Fibroblast of peridontal ligament (primary cell): ENCODE measurements around the gene MRPS34.

ENCODE experiments used
- DNase-seq: peaks from one replicate; pipeline ENCODE4 v3.0.0-alpha.2; 2010; ENCODE audit errors: extremely low read depth

MRPS34 gene

DNA sequence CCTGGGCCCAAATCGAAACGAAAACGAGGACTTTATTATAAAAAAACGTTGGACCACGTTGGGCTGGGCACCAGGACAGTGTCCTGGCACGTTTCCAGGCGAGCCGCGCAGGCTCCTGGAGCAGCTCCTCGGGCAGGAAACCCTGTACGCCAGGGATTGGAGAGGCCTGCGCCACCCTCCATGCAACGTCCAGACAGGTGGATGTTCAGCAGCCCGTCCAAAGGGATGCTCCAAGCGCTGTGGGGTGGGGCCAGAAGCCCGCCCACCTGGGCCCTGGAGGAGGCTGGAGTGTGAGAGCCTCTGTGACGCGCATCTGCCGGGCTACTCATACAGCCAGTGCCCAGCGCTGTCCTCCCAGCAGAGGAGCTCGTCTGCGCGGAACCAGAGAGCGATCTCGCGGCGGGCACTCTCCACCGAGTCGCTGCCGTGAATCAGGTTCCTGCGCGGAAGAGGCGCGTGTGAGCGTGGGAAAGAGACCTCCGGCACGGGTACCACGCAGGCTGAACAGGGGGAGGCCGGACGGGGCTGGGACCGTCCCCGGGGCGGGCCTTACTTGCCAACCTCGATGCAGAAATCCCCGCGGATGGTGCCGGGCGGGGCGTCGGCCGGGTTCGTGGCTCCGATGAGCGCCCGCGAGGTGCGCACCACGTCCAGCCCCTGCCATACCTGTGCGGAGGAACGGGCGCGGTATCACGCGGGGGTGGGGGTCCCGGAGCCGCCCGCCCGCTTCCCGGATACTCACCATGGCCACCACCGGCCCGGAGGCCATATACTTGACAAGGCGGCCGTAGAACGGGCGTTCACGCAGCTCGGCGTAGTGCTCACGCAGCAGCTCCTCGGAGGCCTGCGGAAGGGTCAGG, 2.4 kb downstream of the MRPS34 start:
- peak; percentile 55 for DNase-seq

GRCh38 chr16:1769402-1770300, 3.3 kb downstream of the MRPS34 start:
- no peak for DNase-seq

DNA sequence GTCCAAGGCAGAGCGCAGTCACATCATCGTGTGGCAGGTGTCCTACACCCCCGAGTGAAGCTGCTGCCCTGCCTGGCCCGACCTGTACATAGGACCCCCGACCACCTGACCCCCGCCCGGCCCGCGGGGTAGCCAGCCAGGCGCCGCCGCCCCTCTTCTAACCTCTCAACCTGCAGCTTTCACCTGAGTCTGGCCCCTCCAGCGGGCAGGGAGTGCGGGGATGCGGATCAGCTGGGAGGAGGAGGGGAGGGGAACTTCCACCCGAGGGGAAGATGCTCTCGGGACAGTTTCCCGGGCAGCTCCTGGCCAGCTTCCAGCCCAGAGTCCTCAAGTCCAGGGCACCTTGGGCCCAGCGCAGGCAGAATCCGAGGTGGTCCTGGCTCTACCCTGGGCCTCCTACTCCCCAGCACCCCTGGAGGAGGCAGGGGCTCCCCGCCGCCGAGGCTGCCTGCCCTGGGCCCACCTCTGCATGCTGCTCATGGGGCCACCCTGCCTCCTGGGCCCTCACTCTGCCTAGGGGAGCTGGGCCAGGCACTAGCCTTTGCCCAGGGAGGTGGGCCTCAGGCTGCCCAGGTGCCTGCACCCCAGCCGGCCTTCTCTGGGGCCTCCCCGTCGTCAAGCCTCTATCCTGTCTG, 4.0 kb downstream of the MRPS34 start:
- no peak for DNase-seq

GRCh38 chr16:1768061-1768766, 4.7 kb downstream of the MRPS34 start:
- DNase-seq, result no peak

GRCh38 chr16:1767116-1767994, 5.6 kb downstream of the MRPS34 start:
- DNase-seq, result no peak

- no peak for DNase-seq
These were observed 6.2 kb downstream of the MRPS34 start for GRCh38 chr16:1766701-1767100.

DNA sequence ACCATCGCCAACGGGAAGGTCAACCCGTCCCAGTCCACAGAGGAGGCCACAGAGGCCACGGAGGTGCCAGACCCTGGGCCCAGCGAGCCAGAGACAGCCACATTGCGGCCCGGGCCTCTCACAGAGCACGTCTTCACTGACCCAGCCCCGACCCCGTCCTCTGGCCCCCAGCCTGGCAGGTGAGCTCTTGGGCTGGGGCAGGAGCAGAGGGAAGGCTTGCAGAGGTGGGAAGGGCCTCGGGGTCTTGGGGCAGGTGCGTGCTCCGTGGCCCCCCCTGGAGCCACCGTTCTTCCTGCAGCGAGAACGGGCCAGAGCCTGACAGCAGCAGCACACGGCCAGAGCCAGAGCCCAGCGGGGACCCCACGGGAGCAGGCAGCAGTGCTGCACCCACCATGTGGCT, 6.7 kb downstream of the MRPS34 start:
- DNase-seq, result no peak

DNA sequence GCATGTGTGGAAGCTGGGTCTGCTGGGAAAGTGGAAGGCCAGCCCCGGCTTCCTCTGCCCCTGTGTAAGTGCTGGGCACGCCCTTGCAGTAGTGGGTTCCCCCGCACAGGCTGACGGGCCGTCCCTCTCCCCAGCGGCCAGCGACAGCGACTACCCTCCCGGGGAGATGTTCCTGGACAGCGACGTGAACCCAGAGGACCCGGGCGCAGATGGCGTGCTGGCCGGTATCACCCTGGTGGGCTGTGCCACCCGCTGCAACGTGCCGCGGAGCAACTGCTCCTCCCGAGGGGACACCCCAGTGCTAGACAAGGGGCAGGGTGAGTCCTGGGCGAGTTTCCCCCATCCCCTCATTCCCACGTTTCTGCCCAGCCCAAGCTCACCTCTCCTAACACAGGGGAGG, 7.1 kb downstream of the MRPS34 start:
- no peak for DNase-seq

DNA sequence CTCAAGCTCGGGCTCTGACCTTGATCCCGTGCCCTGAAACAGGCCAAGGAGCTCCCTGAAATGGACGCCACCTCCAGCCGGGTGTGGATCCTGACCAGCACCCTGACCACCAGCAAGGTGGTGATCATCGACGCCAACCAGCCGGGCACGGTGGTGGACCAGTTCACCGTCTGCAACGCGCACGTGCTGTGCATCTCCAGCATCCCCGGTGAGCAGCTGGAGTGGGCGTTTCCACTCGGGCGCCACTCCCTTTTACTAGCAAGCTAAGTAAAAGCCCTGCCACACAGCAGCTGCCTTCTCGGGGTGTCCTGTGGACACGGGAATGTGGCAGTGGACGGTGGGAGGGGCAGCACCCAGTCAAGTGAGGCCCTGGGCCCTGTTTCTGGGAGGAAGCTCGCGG, 8.0 kb downstream of the MRPS34 start:
- no peak for DNase-seq

DNA sequence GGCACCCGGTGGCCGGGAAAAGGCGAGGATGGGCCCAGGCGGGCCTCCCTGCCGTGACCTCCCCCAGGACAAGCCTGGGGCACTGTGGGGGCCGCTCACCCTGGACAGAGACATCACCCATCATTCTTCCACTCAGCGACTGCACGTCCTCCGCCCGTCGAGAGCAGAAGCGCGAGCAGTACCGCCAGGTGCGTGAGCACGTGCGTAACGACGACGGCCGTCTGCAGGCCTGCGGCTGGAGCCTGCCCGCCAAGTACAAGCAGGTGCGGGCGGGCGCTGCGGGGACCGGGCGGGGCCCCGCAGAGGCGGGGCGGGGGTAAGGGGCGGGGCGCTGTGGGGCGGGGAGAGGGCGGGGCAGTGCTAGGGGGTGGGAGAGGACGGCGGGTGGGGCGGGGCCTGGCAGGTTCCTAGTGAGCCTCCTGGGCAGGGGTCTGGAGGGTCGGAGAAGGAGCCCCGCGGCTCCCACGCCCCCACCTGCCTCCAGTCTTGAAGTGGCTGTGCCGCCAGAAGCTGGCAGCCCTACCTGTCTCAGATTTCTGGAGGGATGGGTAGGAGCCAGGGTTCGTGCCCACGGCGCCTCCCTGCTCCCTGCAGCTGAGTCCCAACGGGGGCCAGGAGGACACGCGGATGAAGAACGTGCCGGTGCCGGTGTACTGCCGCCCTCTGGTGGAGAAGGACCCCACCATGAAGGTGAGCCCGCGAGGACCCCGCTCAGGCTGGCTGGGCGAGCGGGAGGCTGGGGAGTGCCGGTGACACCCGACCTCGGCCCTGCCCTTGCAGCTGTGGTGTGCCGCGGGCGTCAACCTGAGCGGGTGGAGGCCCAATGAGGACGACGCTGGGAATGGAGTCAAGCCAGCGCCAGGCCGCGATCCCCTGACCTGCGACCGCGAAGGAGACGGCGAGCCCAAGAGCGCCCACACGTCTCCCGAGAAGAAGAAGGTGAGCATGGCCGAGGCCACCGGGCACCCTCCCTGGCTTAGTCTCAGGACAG, 9.1 kb downstream of the MRPS34 start:
- DNase-seq, result no peak

DNA sequence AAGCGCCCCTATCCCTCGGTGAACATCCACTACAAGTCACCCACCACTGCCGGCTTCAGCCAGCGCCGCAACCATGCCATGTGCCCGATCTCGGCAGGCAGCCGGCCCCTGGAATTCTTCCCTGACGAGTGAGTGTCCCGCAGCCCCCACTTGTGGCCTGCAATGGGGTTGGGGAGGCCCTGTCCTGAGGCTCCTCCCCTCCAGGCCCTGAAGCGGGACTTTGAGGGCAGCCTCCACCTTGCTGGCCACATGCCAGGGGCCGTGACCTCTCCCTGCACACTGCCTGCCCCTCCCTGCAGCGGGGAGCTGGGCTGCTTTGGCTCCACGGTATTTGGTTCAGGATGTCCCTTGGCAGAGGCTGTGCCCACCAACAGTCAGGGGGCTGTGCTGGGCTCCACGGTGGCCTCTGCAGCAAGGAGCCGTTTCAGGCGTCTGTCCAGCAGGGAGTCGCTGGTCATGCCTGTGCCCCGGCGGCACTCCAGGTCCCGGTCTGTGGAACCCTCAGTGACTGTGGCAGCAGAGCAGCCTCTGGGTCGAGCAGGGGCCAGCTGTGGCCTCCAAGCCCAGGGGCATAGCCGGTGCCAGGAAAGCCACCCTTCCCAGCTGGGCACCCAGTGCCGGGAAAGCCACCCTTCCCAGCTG, 9.9 kb downstream of the MRPS34 start:
- DNase-seq, result no peak

GRCh38 chr16:1762196-1762878, 10.6 kb downstream of the MRPS34 start:
- DNase-seq, result no peak

GRCh38 chr16:1761751-1762150, 11.2 kb downstream of the MRPS34 start:
- no peak for DNase-seq

DNA sequence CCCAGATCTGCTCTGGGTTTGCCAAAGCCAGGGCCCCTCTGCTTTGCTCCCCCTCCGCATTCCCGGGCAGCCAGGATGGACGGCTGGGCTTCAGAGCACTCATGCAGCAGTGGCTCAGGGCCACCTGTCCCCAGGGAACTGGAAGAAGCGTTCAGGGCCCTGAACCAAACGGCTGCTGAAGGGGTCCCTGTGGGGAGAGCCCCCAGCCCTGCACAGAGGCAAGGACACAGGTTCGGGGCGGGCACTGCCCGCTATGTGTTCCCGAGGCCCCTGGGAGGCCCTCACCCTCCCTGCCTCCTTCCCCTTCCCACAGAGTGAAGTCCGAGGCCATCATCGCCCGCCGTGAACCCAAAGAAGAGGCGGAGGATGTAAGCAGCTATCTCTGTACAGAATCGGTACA, 12.0 kb downstream of the MRPS34 start:
- DNase-seq, result no peak

DNA sequence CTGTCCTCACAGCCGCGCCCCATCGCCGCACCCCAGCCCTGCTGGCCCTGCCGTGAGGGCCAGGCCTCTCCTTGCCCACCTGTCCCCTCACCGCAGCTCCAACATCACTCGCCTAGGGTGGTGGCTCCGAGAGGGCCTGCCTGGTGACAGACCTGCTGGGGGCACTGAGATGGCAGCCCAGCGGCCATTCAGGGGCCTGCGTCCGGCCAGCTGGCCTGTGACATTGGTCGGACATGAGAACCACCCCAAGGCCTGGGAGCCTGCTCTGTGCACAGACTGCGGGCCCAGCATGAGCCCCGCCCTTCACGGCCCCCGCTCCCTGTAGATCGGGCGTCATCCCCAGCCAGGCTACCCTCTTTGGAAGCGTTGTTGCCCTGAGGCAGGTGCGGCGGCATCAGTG, 13.4 kb downstream of the MRPS34 start:
- DNase-seq, result no peak

GRCh38 chr16:1758923-1759322, 14.0 kb downstream of the MRPS34 start:
- DNase-seq, result no peak

- DNase-seq, result no peak
These were observed 15.0 kb downstream of the MRPS34 start for GRCh38 chr16:1757714-1758461.

GRCh38 chr16:1754204-1754603, 18.7 kb downstream of the MRPS34 start:
- DNase-seq, result no peak
